ENCODE data around the gene CCNI2.
"Not testable (repeated sequence)": the region's sequence is repeated elsewhere in the genome, so short reads cannot be mapped to it uniquely, and the experiment has no call there.

CCNI2 gene

GRCh38 chr5:132780577-132780976, 33.4 kb downstream of the CCNI2 start:
- DNase-seq, result no peak

GRCh38 chr5:132781029-132781428, 33.8 kb downstream of the CCNI2 start:
- no peak for DNase-seq

DNA sequence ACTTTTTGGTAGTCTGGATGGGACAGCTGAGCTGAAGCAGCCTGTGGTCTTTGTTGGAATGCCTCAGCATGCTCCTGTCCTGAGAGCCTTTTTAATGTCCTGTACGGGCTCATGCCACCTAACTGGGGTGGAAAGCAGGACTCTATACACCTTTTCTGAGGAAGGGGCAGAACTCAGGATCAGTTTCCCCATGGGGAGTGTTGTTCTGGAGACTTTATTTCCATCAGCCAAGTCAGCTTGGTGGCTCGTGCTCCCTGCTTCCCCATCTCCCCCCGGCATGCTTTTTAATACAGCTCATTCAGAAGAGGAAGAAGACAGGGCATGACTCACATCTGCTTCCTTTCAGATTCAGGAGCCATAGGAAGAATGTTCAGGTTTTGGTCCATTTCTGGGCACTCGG, 34.9 kb downstream of the CCNI2 start:
- DNase-seq, result peak in 3 of 51 donors; percentile 13 to 32 (median 25)

DNA sequence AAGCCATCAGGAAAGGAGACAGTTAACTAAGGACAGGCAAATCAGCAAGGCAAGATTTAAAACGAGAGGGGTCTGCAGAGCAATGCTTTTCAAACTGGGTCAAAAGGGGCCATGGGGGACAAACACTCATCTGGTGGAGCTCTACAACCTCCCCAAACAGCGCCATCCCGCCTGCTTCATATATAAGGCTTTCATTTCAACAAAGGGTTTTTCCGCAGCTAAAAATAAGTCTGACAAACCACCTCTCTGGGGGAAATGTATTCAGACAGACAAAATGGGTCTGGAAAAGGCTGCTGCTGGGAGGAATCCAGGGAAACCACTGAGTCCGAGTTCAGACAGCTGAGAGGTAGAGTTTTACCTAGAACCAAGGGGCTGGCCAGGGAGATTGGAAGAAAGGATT, 38.1 kb downstream of the CCNI2 start:
- no peak for DNase-seq

DNA sequence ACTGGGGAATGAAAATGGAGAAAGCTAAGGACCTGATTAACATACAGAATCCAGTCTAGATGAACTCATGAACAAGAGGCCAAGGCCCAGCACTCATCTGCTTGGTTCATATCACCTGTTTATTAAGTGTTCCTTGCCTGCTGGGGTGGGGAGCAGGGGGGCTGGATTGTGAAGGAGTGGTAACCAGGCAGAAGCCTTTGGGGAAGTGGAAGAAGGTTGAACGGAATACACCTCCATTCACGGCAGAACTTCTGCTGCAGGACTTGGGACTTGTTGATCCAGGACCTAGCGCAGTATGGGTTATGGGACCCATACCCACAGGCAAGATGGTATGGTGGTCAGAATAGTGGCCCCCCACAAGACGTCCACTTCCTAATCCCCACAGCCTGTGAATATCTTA, 38.6 kb downstream of the CCNI2 start:
- DNase-seq, result no peak

DNA sequence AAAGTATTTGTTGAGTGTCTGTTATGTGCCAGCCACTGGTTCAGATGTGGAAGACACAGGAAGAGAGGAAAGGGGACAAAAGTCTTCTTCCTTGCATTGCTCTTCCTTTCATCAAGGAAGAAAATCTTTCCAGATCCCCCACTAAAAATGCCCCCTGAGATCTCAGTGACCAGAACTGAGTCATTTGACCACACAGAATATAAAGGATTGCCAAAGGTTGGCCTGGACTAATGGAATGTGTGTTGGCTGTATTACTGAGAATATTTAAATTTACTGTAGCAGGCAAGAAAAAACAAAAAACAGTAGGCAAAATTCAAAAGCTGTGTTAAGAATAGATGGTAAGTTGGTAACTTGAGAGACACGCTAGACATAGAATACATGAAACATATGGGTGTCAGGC, 39.9 kb downstream of the CCNI2 start:
- DNase-seq, result no peak

DNA sequence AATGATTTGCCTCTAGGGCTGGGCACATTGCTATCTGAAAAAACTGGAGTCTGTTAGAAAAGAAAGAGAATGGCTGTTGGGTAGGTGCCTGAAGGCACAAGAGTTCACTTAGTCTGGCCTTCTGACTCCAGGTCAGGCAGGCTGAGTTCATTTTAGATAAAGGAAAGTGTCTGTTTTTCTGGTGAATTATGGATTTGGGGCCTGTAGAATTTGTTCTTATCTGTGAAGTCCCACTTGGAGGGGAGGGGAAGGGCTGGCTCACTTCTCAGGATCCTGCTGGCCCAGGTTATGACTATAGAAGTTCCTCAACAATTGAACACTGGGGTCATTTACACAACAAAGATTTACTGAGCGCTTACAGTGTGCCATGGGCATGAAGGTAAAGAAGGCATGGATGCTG, 41.3 kb downstream of the CCNI2 start:
- DNase-seq, result no peak

DNA sequence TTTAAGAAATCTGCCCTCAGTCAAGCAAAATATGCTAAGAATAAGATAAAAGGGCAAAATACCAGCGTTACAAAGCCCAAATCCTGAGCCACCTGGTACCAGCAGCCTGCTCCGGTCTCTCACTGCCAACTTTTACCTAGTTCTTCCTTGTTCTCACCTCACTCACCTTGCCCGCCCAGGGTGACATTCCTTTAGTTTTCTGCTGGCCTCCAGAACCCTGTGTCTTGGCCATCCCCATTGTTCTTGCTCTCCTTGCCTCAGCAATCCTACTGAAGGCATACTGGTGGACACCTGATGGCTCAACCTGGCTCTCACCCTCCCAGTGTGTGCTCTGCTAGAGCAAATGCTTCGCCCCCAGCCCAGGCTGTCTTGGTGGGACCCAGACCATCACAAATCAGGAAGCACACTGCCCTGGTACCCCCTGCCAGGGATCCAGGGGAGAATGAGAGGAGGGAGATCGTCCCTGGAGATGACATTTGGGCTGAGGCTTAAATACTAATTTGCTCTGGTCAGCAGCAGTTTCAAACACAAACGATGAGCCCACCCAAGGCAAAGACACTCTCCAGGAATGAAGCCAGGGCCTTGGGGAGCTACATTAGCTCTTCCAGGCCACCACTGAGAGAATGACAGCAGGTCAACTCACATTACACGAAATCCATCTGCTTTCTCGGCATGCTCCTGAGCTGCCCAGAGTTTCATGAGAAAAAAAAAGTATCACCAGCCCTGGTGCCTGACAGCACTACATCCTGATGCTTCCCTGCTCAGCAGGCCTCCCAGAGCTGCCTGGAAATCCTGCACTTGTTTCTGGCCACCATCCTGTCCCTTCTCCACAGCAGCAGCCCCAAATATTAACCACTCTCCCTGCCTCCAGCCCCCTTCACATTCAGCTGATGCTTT, 42.0 kb downstream of the CCNI2 start:
- DNase-seq, result no peak

- DNase-seq, result peak in 17 of 51 donors; percentile 21 to 71 (median 43)
Measured at GRCh38 chr5:132790201-132790865, 43.1 kb downstream of the CCNI2 start.

DNA sequence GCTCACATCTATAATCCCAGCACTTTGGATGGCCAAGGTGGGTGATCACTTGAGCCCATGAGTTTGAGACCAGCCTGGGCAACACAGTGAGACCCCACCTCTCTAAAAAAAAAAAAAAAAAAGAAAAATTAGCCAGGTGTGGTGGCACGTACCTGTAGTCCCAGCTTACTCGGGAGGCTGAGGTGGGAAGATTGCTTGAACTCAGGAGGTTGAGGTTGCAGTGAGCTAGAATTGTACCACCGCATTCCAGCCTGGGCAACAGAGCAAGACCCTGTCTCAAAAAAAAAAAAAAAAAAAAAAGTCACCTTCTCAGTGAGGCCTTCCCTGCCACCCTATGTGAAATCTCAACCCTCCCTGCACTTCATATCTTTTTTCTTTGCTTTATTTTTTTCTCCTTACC, 43.8 kb downstream of the CCNI2 start:
- no peak for DNase-seq

DNA sequence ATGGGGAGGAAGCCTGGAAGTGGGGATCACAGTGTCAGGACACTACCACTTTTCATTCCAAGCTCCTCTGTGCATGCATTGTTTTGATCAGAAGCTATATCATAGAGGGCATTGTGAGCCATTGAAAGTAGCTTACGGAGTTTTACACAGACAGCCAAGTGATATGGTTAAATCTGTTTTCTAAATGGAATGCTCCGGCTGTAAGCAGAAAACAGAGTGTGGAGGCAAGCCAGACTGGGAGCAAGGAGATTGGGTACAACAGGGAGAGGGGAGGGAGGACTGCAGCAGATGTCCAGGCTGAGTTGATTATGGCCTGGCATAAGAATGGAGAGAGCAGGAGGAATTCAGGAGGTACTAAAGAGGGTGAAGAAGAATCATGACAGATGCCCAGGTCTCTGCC, 50.4 kb downstream of the CCNI2 start:
- DNase-seq, result peak in 18 of 51 donors; percentile 26 to 78 (median 44)

DNA sequence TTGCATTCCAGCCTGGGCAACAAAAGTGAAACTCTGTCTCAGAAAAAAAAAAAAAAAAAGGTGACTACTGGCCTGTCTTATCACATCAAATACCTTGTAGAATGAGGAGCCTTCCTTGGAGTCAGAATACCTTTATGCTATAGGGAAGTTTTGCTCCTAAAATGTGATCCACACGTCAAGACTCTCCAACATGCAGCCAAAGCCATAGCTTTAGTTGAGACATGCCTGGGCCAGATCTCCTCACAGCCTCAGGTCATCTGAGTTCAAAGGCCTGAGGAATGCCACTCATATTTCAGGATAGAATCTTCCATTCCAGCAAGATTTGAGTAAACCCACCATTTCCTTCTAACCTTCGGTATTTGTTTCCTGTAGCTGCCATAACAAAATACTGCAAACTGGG, 52.2 kb downstream of the CCNI2 start:
- DNase-seq, result no peak

DNA sequence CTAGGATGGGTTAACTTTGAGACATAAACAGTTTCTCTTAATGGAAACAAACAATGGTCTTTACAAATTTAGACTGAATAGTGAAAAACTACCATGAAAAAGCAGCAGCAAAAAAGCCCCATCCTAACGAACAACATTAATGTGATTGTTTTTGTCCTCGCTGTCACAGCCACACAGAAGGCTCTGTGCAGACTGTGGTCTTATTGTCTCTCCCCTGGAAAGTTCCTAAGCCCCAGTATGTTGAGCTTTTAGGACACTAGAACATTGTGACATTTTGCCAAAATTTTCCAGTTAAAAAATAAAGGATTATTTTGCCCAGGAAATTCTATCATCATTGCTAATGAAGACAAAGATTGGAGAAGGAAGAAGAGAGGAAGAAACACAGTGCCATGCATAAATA, 53.3 kb downstream of the CCNI2 start:
- peak in 13 of 51 donors; percentile 10 to 86 (median 41) for DNase-seq

GRCh38 chr5:132802044-132802684, 54.9 kb downstream of the CCNI2 start:
- peak in 1 of 51 donors; percentile 15 for DNase-seq

GRCh38 chr5:132802685-132803066, 55.5 kb downstream of the CCNI2 start:
- DNase-seq, result not testable (repeated sequence)

Measured in hypothalamus (tissue), 51 donors.